DMS114 treated with DMSO at 0.1 percent for 48 hours (cell line): ENCODE measurements around the gene TMEM187.

Source experiments
- DNase-seq: peaks from one replicate; lab custom pipeline; 2025; ENCODE audit not compliant: unreplicated experiment; lab: John Stamatoyannopoulos, UW

The TMEM187 gene

DNA sequence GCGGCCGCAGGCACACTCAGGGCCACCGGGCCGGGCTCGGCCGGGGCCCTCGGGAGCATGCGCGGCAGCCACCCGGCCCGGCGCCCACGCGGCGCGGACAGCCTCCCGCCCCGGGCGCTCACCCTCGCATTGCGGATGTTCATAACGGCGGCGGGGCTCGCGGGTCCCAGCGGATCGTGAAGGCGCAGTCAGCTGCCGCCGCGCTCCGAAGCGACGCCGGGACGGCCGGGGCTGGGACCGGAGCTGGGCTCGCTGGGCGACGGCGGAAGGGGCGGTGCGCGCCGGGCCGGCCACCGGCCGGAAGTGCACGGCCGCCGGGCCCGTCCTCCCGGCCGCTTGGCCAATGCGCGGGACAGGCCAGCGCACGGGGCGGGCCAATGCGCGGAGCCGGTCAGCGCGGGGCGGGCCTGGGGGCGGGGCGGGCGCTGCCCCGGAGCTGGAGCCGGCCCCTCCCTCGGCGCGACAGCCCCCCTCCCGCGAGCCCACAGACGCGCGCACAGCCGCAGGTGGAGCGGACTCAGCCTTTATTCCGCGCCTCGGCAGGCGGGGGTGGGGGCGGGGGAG is 37.7 kb upstream of the TMEM187 start, which contains the start of gene NAA10:
Gene NAA10 (minus strand): TSS at position 276 of the 564 bp plus-strand sequence. CDS start 133 bp downstream, at position 143.
- DNase-seq, result no peak

DNA sequence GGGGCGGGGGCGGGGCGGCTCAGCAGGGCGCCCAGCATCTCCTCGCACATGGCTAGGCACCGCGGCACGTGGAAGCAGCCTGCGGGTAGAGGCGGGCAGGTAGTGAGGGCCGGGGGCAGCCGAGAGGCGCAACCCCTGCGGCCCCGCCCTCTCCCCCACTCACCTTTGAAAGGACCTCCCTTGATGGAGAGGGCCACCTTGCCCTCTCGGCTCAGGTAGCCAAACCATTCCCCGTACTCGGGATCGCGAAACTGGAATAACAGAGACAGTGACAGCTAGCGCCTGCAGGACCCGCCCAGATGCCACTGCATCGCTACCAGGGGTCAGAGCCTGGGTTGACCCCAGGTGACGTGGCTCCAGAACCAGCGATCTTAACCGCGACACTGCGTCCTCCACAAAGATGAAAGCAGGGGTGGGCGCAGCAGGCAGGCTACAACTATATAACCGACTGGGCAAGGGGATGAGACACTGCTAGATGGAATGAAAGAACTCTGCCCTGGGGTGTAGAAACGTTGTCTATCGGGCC is 37.2 kb upstream of the TMEM187 start:
- DNase-seq, result no peak

DNA sequence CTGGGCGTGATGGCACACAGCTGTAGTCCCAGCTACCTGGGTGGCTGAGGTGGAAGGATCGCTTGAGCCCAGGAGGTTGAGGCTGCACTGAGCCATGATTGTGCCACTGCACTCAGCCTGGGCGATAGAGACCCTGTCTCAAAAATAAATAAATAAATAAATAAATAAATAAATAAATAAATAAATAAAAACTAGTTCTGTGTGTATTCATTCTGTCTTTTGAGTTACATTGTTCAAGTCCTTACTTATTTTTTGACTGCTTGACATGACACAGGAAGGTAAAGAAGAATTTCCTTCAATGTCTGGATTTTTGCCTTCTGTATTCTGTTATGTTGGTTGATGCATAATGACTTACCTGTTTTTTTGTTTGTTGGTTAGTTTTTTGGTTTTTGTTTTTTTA is 35.5 kb upstream of the TMEM187 start:
- no peak for DNase-seq

DNA sequence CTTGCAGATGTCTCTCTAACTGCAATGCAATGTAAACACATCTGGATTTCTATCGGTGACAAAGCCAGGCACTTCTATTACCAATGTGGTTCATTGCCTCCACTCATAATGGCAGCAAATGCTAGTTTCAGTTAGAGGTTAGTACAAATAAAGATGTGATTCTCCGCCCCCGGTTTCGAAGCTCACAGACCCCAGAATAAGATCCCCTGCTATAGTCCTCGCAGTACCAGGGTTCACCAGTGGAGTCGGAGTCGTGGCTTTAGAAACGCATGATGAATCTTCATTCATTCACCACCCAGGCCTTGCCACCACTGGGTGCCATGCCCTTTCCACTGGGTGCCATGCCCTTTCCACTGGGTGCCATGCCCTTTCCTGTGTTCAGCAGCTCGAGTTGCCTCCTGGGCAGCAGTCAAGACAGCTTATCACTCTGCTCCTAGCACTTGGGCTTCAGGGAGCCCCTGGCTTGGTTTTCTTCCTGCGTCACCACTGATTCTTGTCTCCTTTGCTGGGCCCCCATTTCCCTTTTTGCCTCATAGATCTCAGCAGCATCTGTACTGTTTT is 34.2 kb upstream of the TMEM187 start:
- no peak for DNase-seq

DNA sequence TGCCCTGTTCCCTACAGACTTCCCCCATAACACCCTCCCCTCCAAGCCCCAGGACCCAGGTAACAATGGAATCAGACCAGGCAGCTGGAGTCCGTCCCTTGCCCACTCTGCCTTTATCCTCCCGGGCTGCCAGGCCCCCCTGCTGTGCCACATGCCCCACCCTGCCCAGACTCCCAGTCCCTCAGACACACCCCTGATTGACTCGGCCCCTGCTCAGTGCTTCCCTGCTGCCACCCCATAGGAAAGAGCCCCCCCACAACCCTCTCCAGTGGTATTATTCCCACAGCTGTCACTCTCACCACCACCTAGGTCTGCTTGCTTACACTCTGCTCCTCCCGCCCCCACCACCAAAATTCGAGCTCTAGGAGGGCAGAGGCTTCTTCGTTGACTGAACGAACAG is 33.0 kb upstream of the TMEM187 start:
- no peak for DNase-seq

DNA sequence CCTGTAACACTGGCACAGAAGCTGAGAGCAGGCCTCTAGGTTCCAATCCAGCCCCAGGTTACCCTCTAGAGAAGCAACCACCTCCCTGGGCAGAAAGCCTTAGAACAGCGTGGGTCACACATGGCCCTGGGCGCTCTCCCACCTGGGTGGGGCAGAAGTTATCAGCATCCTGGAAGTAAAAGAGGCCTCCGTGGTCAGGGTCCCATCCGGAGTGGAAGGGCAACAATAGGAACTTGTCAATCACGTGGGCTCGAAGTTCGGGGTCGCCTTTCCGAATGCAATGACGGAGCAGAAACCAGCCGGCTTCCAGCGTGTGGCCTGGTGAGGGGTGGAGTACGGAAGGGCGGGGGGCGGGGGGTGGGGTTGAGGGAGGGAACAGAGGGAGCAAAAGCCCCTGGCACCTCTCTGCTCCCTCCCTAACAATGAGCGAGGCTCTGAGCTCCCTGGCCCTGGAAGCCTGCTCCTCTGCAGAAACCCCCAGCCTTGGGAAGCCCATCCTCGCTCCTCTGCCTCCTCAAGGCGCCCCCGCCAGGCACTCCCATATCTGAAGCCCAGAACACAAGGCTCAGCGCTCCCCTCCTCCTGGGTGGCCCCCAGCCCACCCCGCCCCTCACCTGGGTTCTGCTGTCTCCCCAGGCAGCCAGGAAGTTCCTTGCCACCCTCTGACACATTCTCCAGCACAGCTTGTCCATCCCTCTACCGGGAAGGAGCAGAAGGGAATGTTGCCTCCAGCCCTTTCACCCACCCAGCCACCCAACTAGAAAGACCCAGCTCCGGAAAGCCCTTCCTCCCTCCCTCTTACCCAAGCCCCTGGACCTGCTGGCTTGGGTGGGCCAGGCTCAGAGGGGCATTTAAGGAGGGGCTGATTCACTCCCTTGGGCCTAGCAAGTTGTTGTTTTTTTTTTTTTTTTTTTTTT is 31.0 kb upstream of the TMEM187 start:
- no peak for DNase-seq

DNA sequence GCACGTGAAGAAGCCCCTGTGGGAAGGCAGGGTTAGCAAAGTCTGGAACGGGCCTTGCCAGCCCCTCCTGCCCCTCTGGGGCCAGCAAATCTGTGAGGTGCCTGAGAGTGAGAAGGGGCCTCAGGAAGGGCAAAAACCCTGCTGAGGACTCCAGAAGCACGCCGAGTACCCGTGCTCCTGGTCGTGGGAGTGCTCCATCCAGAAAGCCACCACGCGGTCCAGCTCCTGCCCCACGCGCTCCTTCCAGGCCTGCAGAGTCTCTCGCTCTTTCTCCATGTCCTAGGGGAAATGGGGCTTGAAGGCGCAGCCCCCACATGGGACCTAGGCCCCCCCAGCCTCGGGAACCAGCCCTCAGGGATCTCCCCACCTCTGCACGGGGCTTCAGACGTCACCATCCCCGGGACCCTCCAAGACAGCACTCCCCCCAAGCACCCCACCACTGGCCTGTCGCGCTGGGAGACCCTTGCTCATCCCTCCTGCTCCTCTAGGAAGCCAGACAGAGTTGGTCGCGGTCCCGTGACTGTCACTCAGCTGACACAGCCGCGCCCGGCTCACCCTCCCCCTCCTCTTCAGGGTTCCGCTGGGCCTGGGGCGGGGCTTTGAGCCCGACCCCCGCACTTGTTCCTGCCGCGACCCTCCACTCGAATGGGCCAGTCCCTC is 28.3 kb upstream of the TMEM187 start, which contains the start of gene RENBP:
Gene RENBP (minus strand): TSS at position 504 of the 660 bp plus-strand sequence. CDS start 33 bp downstream, at position 471.
- no peak for DNase-seq

DNA sequence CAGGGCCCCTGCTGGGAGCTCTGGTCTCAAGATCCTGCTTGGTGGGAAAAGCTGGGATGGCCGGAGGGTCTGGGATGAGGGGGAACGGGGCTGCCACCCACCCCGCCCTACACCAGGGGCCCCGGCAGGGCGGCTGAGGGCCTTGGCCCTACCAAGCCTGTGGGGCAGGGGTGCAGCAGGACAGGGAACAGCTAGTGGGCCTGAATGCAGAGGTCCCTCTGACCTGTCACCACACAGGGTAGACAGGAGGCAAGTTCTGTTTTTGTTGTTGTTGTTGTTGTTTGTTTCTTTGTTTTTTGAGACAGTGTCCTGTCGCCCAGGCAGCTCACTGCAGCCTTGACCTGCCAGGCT is 27.8 kb upstream of the TMEM187 start:
- no peak for DNase-seq

DNA sequence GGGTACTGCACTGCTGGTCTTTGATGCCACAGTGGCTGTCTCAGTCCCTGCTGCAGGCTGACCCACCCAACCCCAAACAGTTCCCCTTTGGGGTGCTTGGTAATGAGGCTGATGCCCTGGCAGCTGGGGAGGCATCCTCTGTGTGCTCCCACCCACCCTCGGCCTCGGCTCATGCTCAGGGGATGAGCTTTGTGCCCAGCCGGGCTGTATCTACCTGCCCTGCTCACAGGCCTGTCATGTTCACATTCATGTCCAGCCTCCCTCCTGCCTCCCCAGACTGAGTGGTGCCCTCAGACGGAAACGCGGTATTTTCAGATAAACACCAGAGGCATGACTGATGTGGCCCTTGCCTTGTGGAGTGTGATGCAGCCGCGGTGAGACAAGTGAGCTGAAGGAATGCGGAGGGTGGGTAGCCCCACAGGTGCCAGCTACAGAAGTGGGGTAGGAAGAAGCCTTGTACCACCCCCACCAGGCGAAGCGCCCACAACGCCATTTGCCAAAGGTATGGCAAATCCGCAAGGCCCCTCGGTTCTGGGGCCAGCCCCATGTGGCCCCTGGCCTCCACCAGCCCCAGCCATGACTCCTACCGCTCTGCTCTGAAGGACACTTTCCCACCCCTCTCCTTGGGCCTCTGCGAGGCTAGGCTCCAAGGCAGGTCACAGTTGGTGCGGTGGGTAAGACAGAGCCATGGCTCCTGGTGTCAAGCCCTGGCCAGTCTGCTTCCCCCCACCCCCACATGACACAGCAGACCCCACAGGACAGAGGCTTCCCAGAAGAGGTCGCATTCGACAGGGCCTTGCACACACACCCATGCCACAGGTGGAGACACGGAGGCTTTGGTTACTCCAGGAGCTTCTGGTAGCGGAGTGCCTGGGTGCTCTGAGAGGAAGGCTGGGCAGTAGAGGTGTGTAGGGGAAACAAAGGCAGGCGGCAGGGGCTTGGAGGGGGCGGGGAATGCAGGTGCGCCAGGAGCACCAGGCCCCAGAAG is 26.3 kb upstream of the TMEM187 start:
- DNase-seq, result no peak

DNA sequence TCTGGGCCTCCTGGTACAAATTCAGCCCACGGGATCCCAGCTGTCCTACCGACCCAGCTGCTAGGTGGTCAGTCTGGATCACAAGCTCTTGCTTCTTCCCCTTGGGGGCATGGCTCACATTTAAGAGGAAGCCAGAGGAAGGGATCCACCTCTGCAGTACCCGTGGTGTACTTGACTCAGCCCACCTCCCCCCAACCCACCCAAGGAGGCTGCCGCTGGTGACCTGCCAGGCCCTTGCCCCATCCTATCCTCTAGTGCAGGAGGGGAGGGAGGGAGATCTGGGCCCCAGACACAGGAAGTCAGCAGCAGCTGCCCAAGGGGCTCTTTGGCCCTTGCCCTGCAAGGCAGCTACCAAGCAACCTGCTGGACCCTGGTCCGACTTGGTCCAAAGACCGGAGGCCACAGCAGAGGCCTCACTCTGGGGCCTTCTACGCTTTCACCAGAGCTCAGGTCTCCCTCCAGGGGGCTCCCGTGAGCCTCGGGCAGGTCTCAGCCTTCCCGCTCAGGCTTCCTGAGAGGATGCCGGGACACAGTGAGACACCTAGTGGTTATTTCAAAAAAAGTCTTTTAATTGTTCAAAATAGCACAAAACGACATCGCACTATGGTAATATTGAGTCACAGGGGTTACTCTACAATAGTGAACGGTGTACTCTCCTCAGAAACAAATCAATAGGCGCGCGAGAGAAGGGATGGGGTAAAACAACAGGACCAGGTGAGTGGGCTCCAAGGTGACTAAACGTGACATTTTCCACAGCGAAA is 25.4 kb upstream of the TMEM187 start:
- DNase-seq, result peak; percentile 54

DNA sequence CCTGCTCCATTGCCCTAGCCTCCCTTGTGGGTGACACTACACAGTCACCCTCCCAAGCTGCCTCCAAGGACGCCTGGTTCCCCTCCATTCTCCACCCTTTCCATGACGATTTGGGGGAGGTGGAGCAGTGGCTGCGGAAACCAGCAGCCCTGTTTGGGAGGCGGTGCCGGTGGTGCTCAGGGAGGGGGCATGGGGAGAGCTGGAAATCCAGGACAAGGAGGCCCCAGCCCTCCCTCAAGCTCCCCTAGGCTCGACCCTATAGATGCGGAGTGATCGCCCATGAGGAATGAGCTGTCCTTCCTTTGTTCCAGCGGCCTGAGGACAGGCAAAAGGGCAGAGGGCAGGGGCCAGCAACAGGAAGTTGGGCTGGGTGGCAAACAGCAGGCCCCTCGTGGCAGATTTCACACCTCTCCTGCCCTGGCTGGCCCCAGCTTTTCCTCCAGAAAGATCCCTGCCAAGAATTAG is 24.5 kb upstream of the TMEM187 start:
- DNase-seq, result no peak

DNA sequence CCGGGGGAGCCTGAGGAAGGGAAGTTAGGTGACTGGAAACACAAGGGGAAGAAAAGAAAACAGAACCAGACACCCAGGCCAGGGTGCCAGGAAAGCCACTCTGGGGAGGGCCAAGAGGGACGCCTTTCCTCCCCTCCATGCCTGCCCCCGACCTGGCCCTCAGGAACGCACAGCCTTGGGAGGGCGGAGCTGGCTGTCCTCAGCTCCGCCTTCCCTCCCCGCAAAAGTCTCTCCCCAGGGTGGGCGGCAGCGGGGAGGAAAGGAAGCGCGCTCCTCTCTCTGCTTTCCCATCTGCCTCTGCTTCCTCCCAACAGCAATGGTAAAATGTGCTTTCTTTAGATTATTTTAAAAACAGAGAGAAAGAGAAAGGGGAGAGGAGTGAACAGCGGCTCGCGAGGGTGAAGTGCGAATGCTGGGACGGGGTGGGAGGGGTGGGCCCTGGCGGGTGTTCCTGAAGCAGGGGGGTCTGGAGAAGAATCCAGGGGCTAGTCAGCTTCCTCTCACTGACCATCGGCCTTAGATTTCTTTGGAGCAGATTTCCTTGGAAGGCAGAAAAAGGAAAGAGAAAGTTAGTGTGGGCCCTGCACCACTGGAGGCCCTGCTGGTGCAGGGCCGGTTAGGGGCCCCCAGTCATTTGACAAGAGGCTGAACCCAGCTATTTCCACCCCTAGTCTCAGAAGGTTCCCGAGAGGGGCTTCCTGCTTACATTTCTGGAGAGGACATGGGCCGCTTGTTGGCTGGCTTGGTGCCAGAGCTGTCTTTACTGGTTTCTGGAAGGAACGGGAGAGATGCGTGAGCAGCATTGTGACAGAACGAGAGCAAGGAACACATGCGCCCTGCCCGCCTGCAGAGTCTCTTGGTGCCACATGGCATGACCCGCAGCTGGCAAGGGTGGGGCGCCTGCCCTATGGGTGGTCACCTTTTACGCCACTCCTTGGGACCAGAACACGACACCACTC is 23.4 kb upstream of the TMEM187 start:
- no peak for DNase-seq

DNA sequence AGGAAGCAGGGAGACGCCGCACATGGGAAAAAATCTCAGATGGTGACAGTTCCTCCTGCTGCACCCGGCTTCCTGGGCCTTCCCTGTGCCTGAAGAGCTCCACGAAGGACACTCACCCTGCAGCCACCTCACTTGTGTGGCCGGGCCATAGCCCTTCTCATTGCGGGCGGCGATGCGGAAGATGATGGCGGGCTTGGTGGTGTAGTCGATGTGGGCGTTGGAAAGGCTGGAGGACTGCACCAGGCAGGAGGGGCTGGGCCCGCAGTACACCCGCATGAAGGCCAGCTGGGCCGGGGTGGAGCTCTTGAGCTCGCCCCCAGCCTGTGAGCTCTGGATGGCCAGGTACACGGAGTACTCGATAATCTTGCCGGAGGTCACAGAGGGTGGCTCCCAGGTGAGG is 22.4 kb upstream of the TMEM187 start:
- DNase-seq, result no peak

DNA sequence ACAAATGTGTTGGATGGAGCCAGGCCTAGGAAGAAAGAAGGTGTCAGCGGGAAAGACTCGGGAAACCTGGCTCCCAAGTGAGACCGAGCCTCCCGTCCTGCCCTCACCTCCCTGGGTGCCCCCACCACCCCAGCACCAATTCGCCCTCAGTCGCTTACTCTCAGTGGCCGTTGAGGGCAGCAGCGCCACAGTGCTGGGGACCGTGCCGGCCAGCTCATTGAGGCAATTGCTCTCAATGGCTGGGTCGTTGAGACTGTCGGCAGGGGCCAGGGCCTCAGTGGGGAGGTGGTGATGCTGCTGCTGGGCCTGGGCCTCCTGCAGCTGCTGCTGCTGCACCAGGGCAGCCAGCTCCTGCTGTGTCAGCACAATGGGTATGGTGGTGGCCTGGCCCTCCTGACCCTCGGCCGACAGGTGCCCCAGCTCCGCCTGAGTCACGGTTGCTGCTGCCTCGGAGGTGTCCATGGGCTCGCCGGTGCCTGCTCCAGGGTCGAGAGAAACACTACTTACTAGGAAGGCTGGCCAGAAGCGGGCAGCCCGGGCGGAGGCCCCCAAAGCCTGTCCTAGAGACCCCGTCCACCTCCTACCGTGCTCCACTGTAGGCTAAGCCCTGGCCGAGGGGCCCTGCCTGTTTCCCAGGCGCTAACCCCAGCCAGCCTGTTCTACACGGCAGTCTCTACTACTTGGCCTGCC is 20.7 kb upstream of the TMEM187 start:
- DNase-seq, result no peak

DNA sequence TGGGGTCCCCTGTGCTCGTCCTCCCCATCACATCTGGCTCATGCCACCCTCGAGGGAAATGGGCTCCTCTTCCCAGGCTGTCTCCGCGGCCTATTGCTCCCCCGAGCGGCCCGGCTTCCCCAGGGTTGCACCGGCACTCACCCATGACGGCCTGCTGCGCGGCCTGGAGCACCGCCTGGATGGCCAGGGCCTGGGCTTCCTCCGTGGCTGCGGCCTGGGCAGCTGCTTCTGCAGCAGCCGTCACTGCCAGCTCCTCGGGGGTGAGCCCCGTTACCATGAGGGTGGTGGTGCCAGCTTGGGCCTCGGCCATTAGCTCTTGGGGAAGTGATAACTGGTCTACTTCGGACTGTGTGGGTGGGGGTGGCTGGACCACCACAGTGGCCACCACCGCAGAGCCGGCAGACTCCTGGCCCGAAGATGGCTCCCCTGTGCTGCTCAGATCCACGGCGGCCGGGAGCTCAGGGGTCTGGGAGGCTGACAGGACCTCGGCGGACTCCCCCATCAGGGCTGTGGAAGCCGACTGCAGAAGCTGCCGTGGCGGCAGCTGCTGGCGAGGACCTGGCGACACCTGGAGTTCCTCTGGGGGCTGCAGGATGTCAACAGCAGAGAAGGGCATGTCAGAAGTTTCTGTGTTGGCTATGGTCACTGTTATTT is 20.1 kb upstream of the TMEM187 start:
- DNase-seq, result no peak

DNA sequence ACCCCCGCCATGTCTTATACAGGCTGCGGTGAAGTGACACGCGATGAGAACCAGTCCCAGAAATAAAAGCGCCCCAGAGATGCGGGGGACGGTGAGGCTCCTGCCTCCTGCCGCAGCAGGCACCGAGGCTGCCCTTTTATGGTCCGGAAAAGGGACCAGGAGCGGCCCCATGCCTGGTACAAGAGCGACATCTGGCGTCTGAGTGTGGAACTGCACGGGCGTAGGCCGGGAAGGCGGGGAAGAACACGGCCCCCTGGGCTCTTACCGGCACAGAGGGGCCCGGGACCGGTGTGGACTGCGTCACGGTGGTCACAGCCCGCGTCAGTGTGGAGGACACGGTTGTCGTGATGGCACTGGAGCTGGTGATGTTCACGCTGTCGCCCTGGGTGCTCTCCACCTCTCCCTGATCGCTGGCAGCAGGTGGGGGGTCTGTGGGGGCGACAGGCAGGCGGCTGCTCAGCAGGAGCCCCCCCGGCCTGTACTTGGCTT is 19.2 kb upstream of the TMEM187 start:
- no peak for DNase-seq
